Endothelial cell of umbilical vein (primary cell): Measurements from ENCODE around the gene LRRC42. TPM values are rescaled to one million over a fixed set of nuclear protein-coding genes. Genes with fewer than 3 reads are reported as not detected.
"Not testable (repeated sequence)": the region's sequence is repeated elsewhere in the genome, so short reads cannot be mapped to it uniquely, and the experiment has no call there.

ENCODE experiments used
- BruUV-seq: library from RNA; stranded (reverse); fragments of 400-500 nt; replicated peaks from 2 replicates; lab custom pipeline; 2021; lab: Mats Ljungman, UMichigan
- CTCF ChIA-PET: fragments of 300-600, 350-600 bp; sonication (Branson Sonifier 250); formaldehyde crosslinking; loops from one replicate; lab custom pipeline; 2021; ENCODE audit warnings: antibody characterized with exemption, inconsistent platforms; lab: Charles Lee
- POLR2A ChIA-PET: fragments of 300-600, 350-600 bp; sonication (Branson Sonifier 250); formaldehyde crosslinking; loops from one replicate; lab custom pipeline; 2021; ENCODE audit warnings: antibody characterized with exemption, inconsistent platforms; lab: Charles Lee
- DNase-seq: peaks from one replicate; pipeline ENCODE4 v3.0.0-alpha.2; 2011; ENCODE audit warnings: low read depth, low spot score
- FAIRE-seq: peaks from 2 replicates; lab custom pipeline; 2011; peaks lifted over from hg19 to GRCh38; lab: Jason Lieb, UNC
- H2AFZ ChIP-seq: 2 replicates; pipeline ENCODE4 v1.6.0; 2012; ENCODE audit warnings: low read depth, low read length, control low read depth, inconsistent platforms
- H3K27ac ChIP-seq: 2 replicates; pipeline ENCODE4 v1.5.1; 2011; ENCODE audit warnings: low read depth, mild to moderate bottlenecking, control low read depth, low read length, moderate library complexity; ENCODE audit not compliant: insufficient read depth
- H3K27me3 ChIP-seq, 2 experiments: 2 replicates each; pipeline versions ENCODE4 v1.6.0 to v1.6.1; 2011; ENCODE audit warnings: low read length in 2 of 2, mixed read lengths in 1 of 2; ENCODE audit not compliant: control insufficient read depth in 2 of 2, insufficient read depth in 2 of 2
- H3K36me3 ChIP-seq, 2 experiments: 2 replicates in 1 of 2; 3 replicates in 1 of 2; pipeline ENCODE4 v1.5.1; 2011; ENCODE audit warnings: low read length in 2 of 2, mild to moderate bottlenecking in 1 of 2, moderate library complexity in 1 of 2; ENCODE audit not compliant: control insufficient read depth in 2 of 2, insufficient read depth in 2 of 2; ENCODE audit errors: extremely low read depth in 1 of 2
- H3K4me1 ChIP-seq: 3 replicates; pipeline ENCODE4 v1.5.1; 2011; ENCODE audit warnings: mild to moderate bottlenecking, low read length; ENCODE audit not compliant: control insufficient read depth, insufficient read depth; ENCODE audit errors: extremely low read depth
- H3K4me2 ChIP-seq: 2 replicates; pipeline ENCODE4 v1.6.1; 2011; ENCODE audit warnings: low read length, control low read depth, mixed read lengths; ENCODE audit not compliant: insufficient read depth
- H3K4me3 ChIP-seq, 3 experiments: fragments of 200-600 bp in 1 of 3; sonication (generic), shearing (Covaris generic) in 1 of 3; replicated peaks in 1 of 3; 2 replicates each; pipeline ENCODE4 v1.5.1; 2011 to 2016; ENCODE audit warnings: control low read depth in 3 of 3, low read length in 3 of 3, mild to moderate bottlenecking in 2 of 3, inconsistent platforms in 1 of 3, low read depth in 1 of 3, moderate library complexity in 1 of 3; ENCODE audit not compliant: insufficient read depth in 1 of 3
- H3K79me2 ChIP-seq: 2 replicates; pipeline ENCODE4 v1.6.0; 2012; ENCODE audit warnings: low read length, inconsistent platforms; ENCODE audit not compliant: control insufficient read depth, insufficient read depth
- H3K9ac ChIP-seq: replicated peaks from 2 replicates; pipeline ENCODE3; 2011; ENCODE audit warnings: low read length, control low read depth; ENCODE audit not compliant: insufficient read depth; ENCODE audit errors: extremely low read depth
- H3K9me1 ChIP-seq: replicated peaks from 3 replicates; pipeline ENCODE4 v1.6.0; 2011; ENCODE audit warnings: mild to moderate bottlenecking, low read length; ENCODE audit not compliant: control insufficient read depth, insufficient read depth; ENCODE audit errors: extremely low read depth
- H3K9me3 ChIP-seq: replicated peaks from 2 replicates; pipeline ENCODE4 v1.5.1; 2012; ENCODE audit warnings: low read length, inconsistent platforms; ENCODE audit not compliant: control insufficient read depth, insufficient read depth
- H4K20me1 ChIP-seq: replicated peaks from 2 replicates; pipeline ENCODE3; 2011; ENCODE audit warnings: mild to moderate bottlenecking, low read length; ENCODE audit not compliant: control insufficient read depth, insufficient read depth; ENCODE audit errors: extremely low read depth
- CTCF ChIP-seq, 2 donors: IDR thresholded peaks; 1 replicate in 1 of 2; 2 replicates in 1 of 2; pipeline ENCODE4 v1.5.1; 2011; ENCODE audit warnings: low read length in 2 of 2, mild to moderate bottlenecking in 2 of 2, moderate library complexity in 2 of 2, control low read depth in 1 of 2, inconsistent platforms in 1 of 2, low read depth in 1 of 2; ENCODE audit not compliant: insufficient read depth in 1 of 2; ENCODE audit errors: extremely low read depth in 1 of 2
- EZH2 ChIP-seq: IDR thresholded peaks from 2 replicates; pipeline ENCODE4 v1.6.1; 2012; ENCODE audit warnings: borderline replicate concordance, low read depth, mild to moderate bottlenecking, moderate library complexity, low read length, inconsistent platforms; ENCODE audit not compliant: severe bottlenecking
- FOS ChIP-seq: IDR thresholded peaks from 2 replicates; pipeline ENCODE4 v1.6.1; 2011; ENCODE audit warnings: mild to moderate bottlenecking, low read length, moderate library complexity, borderline replicate concordance; ENCODE audit not compliant: insufficient read depth
- GATA2 ChIP-seq: IDR thresholded peaks from 2 replicates; pipeline ENCODE4 v1.7.0; 2011; ENCODE audit warnings: low read depth, mild to moderate bottlenecking, moderate library complexity, mixed read lengths, low read length; ENCODE audit not compliant: insufficient read length, insufficient read depth
- JUN ChIP-seq: IDR thresholded peaks from 2 replicates; pipeline ENCODE4 v1.6.1; 2011; ENCODE audit warnings: borderline replicate concordance, low read depth; ENCODE audit not compliant: insufficient read length, insufficient read depth
- MAX ChIP-seq: IDR thresholded peaks from 2 replicates; pipeline ENCODE4 v1.6.1; 2011; ENCODE audit not compliant: insufficient read depth, insufficient read length
- MYC ChIP-seq: IDR thresholded peaks from one replicate; pipeline ENCODE4 v1.6.1; 2011; ENCODE audit warnings: mild to moderate bottlenecking, low read depth, low read length
- POLR2A ChIP-seq: IDR thresholded peaks from 2 replicates; pipeline ENCODE4 v1.6.1; 2012; ENCODE audit warnings: low read depth, mild to moderate bottlenecking, control low read depth, low read length
- POLR2AphosphoS5 ChIP-seq: IDR thresholded peaks from 2 replicates; pipeline ENCODE4 v1.6.1; 2012; ENCODE audit warnings: low read depth, mild to moderate bottlenecking, control low read depth, low read length, moderate library complexity; ENCODE audit not compliant: insufficient read depth
- dilution Hi-C: fragments of 300-500 bp; cut with MboI; formaldehyde crosslinking; loops from one replicate; pipeline ENCODE4 v1.15.0; 2019; ENCODE audit warnings: low sequenced_read_pairs; ENCODE audit not compliant: extremely low pct_ligation_motif_present
- intact Hi-C: fragments of 100-400 bp; cut with micrococcal nuclease; formaldehyde crosslinking; loops from one replicate; pipeline ENCODE4 v1.10.0; 2022
- polyA plus RNA-seq, 4 experiments: library from polyadenylated mRNA; depleted of rRNA in 3 of 4; stranded (reverse) in 3 of 4; unstranded in 1 of 4; fragments of >200 nt; gene quantifications; 2 replicates each; pipeline versions ENCODE4 v1.2.1 to v1.2.3, GENCODE V29; 2011 to 2012; ENCODE audit warnings: missing spikeins in 1 of 4
- total RNA-seq: library from RNA; stranded (reverse); gene quantifications from 2 replicates; pipeline ENCODE4 v1.2.3, GENCODE V29; 2021

Gene LRRC42
- total and polyA plus RNA-seq, 2 donors (not counting 3 experiments of a cell fraction or from before 2014, with no cell fraction given), result 25.3 to 26.1 TPM

- H3K4me2 ChIP-seq, result no peak overlapping the region
- no peak for DNase-seq
- no peaks in the 10 kb centered on the region for H4K20me1 ChIP-seq
- no peak for FAIRE-seq
- no peak overlapping the region for H3K4me3 ChIP-seq
- peaks cover 0 to 3% of the 10 kb centered on the region in 2 experiments for H3K27me3 ChIP-seq
- H3K9me1 ChIP-seq, result no peaks in the 10 kb centered on the region
- TF ChIP-seq POLR2A, result no peak
- no peak for TF ChIP-seq GATA2
- no peak for TF ChIP-seq POLR2AphosphoS5
- TF ChIP-seq EZH2, result no peak
- TF ChIP-seq MYC, result no peak
- no peak for TF ChIP-seq JUN
- no peak for TF ChIP-seq FOS
- TF ChIP-seq CTCF (IDR thresholded peaks at IDR 0.05; ENCODE audit: extremely low read depth in 1 of 2, insufficient read depth in 1 of 2, low read depth in 1 of 2, low read length in 2 of 2), result no peak
- TF ChIP-seq MAX, result no peak
- no peak overlapping the region for H3K27ac ChIP-seq
- intact Hi-C loops (no loop called here), dilution Hi-C loops (no loop called here)
- no peaks in the 10 kb centered on the region for H3K4me1 ChIP-seq
- no TSS peak for BruUV-seq
- CTCF ChIA-PET, result interaction anchor here (2.6 kb wide), 1 partner anchor 11 kb away, joined by 6 read pairs; no protein-coding TSS in a partner anchor
- H3K9ac ChIP-seq, result no peak overlapping the region
- H3K36me3 ChIP-seq, result no peaks in the 10 kb centered on the region
- POLR2A ChIA-PET, result no interaction called here
- H2AFZ ChIP-seq, result no peak overlapping the region
- H3K79me2 ChIP-seq, result no peaks in the 10 kb centered on the region
- H3K9me3 ChIP-seq, result no peaks in the 10 kb centered on the region
These were observed 57.1 kb downstream of the LRRC42 start for GRCh38 chr1:54003249-54003646.

- H3K36me3 ChIP-seq, H3K9me3 ChIP-seq, intact Hi-C loops, FAIRE-seq, H3K9me1 ChIP-seq, H3K27me3 ChIP-seq, DNase-seq, H3K4me1 ChIP-seq, H3K9ac ChIP-seq, H2AFZ ChIP-seq, H4K20me1 ChIP-seq, H3K4me2 ChIP-seq, dilution Hi-C loops, BruUV-seq, POLR2A ChIA-PET, H3K79me2 ChIP-seq, H3K4me3 ChIP-seq, H3K27ac ChIP-seq: not testable (repeated sequence)
- CTCF ChIA-PET, result interaction anchor here (2.6 kb wide), 1 partner anchor 12 kb away, joined by 6 read pairs; no protein-coding TSS in a partner anchor
These were observed 57.8 kb downstream of the LRRC42 start for GRCh38 chr1:54003750-54004480.
